Panc1 (cell line): Measurements from ENCODE around the gene SPP1. TPM values are rescaled to one million over a fixed set of nuclear protein-coding genes. Genes with fewer than 3 reads are reported as not detected.

Experiments used
- ATAC-seq: fragments of 200-7000 bp; cut with Tn5 transposase; 2 replicates; pipeline ENCODE4 v1.9.1; 2020; ENCODE audit warnings: mild to moderate bottlenecking, moderate library complexity
- BruUV-seq: library from RNA; stranded (reverse); fragments of 400-500 nt; replicated peaks from 2 replicates; lab custom pipeline; 2021; lab: Mats Ljungman, UMichigan
- CTCF ChIA-PET: fragments of 300-600 bp; sonication (Branson Sonifier 250); formaldehyde crosslinking; loops from one replicate; lab custom pipeline; 2022; ENCODE audit warnings: antibody characterized with exemption; lab: Charles Lee
- POLR2A ChIA-PET: fragments of 300-600 bp; sonication (Branson Sonifier 250); formaldehyde crosslinking; loops from one replicate; lab custom pipeline; 2022; ENCODE audit warnings: antibody characterized with exemption; lab: Charles Lee
- DNase-seq: peaks from one replicate; pipeline ENCODE4 v3.0.0-alpha.2; 2010; ENCODE audit warnings: low read depth, low spot score
- H3K27ac ChIP-seq: 2 replicates; pipeline ENCODE4 v1.5.1; 2011; ENCODE audit warnings: mild to moderate bottlenecking, low read length, inconsistent platforms
- H3K27me3 ChIP-seq: fragments of 200-500 bp; sonication (Bioruptor generic); 2 replicates; pipeline ENCODE4 v1.6.0; 2014; ENCODE audit warnings: low read length, inconsistent platforms; ENCODE audit not compliant: control insufficient read depth, insufficient read depth
- H3K36me3 ChIP-seq: fragments of 200-500 bp; sonication (Bioruptor generic); 2 replicates; pipeline ENCODE4 v1.5.1; 2014; ENCODE audit warnings: inconsistent platforms, mild to moderate bottlenecking, low read length, moderate library complexity; ENCODE audit not compliant: control insufficient read depth, insufficient read depth
- H3K4me1 ChIP-seq: 2 replicates; pipeline ENCODE4 v1.5.1; 2011; ENCODE audit warnings: inconsistent platforms, mild to moderate bottlenecking, low read length, moderate library complexity; ENCODE audit not compliant: control insufficient read depth, insufficient read depth
- H3K4me3 ChIP-seq, 2 experiments: 2 replicates each; pipeline ENCODE4 v1.5.1; 2011 to 2012; ENCODE audit warnings: low read depth in 2 of 2, low read length in 2 of 2, mild to moderate bottlenecking in 2 of 2, inconsistent platforms in 1 of 2, moderate library complexity in 1 of 2
- H3K9me3 ChIP-seq: fragments of 200-500 bp; sonication (Bioruptor generic); 2 replicates; pipeline ENCODE4 v1.5.1; 2014; ENCODE audit warnings: low read depth, mild to moderate bottlenecking, inconsistent platforms, low read length, moderate library complexity; ENCODE audit not compliant: control insufficient read depth, insufficient read depth
- CTCF ChIP-seq: fragments of 450-650 bp; IDR thresholded peaks from 2 replicates; pipeline ENCODE4 v1.5.1; 2017; ENCODE audit warnings: mild to moderate bottlenecking
- POLR2AphosphoS5 ChIP-seq: IDR thresholded peaks from 2 replicates; pipeline ENCODE4 v1.6.1; 2012; ENCODE audit warnings: mild to moderate bottlenecking, low read depth, low read length, moderate library complexity
- REST ChIP-seq, 2 experiments: IDR thresholded peaks; 2 replicates each; pipeline ENCODE4 v1.6.1; 2011 to 2012; ENCODE audit warnings: low read depth in 2 of 2, control low read depth in 1 of 2, low read length in 1 of 2, mild to moderate bottlenecking in 1 of 2, moderate library complexity in 1 of 2; ENCODE audit not compliant: insufficient read depth in 1 of 2
- SIN3A ChIP-seq: IDR thresholded peaks from 2 replicates; pipeline ENCODE4 v1.6.1; 2012; ENCODE audit warnings: low read depth, mild to moderate bottlenecking, low read length, moderate library complexity, borderline replicate concordance; ENCODE audit not compliant: insufficient read depth
- TCF7L2 ChIP-seq: IDR thresholded peaks from 2 replicates; pipeline ENCODE4 v1.6.1; 2011; ENCODE audit warnings: mild to moderate bottlenecking, low read depth, low read length, inconsistent platforms
- in situ Hi-C: cut with HindIII; loops from 2 replicates; pipeline ENCODE4 v1.10.0; 2016; ENCODE audit warnings: low sequenced_read_pairs, low pct_unique_long_range_greater_than_20kb
- intact Hi-C: fragments of 100-400 bp; cut with micrococcal nuclease; formaldehyde crosslinking; loops from one replicate; pipeline ENCODE4 v1.10.0; 2022; ENCODE audit not compliant: unreplicated experiment
- total RNA-seq: library from RNA; stranded (reverse); gene quantifications from one replicate; pipeline ENCODE4 v1.2.1, GENCODE V29; 2021; ENCODE audit not compliant: unreplicated experiment

The SPP1 gene
- total RNA-seq, 1 experiment from 2014 or later, result 1.6 TPM

GRCh38 chr4:87957061-87957460 is 18.5 kb upstream of the SPP1 start:
- intact Hi-C loops, result no loop called here
- DNase-seq (no peak), ATAC-seq (no peak)
- H3K27ac ChIP-seq, result no peak overlapping the region
- no peaks in the 10 kb centered on the region for H3K4me1 ChIP-seq
- H3K9me3 ChIP-seq, result no peaks in the 10 kb centered on the region
- no peak overlapping the region for H3K4me3 ChIP-seq
- CTCF ChIA-PET, result no interaction called here
- POLR2A ChIA-PET, result interaction anchor here (0.6 kb wide), 1 partner anchor 652 kb away, joined by 3 read pairs; no protein-coding TSS in a partner anchor
- TF ChIP-seq CTCF (no peak), POLR2AphosphoS5 (no peak), REST (IDR thresholded peaks at IDR 0.05; ENCODE audit: insufficient read depth in 1 of 2, low read depth in 2 of 2, low read length in 1 of 2) (no peak), SIN3A (no peak)
- no peaks in the 10 kb centered on the region for H3K36me3 ChIP-seq
- in situ Hi-C loops, result no loop called here
- no TSS peak for BruUV-seq
- H3K27me3 ChIP-seq, result no peaks in the 10 kb centered on the region

- Histone ChIP-seq H3K27me3 (no peaks in the 10 kb centered on the region), H3K4me3 (no peak overlapping the region), H3K27ac (no peak overlapping the region), H3K4me1 (no peaks in the 10 kb centered on the region), H3K9me3 (no peaks in the 10 kb centered on the region), H3K36me3 (no peaks in the 10 kb centered on the region)
- in situ Hi-C loops, result no loop called here
- TF ChIP-seq POLR2AphosphoS5 (no peak), CTCF (no peak), TCF7L2 (no peak), SIN3A (no peak), REST (IDR thresholded peaks at IDR 0.05; ENCODE audit: insufficient read depth in 1 of 2, low read depth in 2 of 2, low read length in 1 of 2) (no peak)
- no peak for DNase-seq
- ATAC-seq, result no peak
- BruUV-seq, result no TSS peak
- intact Hi-C loops, result no loop called here
- ChIA-PET CTCF (no interaction called here), POLR2A (no interaction called here)
Measured at GRCh38 chr4:87961993-87962392, 13.5 kb upstream of the SPP1 start.
